Measurements from ENCODE around the gene MGLL.

GRCh38 chr3:127706785-127707351 lies 115.4 kb downstream of the MGLL start:
- no peak for TF ChIP-seq CTCF (IDR thresholded peaks at IDR 0.05)
- TF ChIP-seq EP300 (IDR thresholded peaks at IDR 0.05), result no peak
- TF ChIP-seq POLR2A (IDR thresholded peaks at IDR 0.05), result no peak
- TF ChIP-seq POLR2AphosphoS5 (IDR thresholded peaks at IDR 0.05), result no peak

Measured in suprapubic skin (tissue), 4 donors.